GM19023 (cell line): ENCODE results near the gene KIF20A.
"Not testable (repeated sequence)": the region's sequence is repeated elsewhere in the genome, so short reads cannot be mapped to it uniquely, and the experiment has no call there.

Source experiments
- ATAC-seq: cut with Tn5 transposase; IDR thresholded peaks from one replicate; pipeline ENCODE4 v1.9.1; 2021; ENCODE audit warnings: mild to moderate bottlenecking, moderate library complexity; ENCODE audit not compliant: unreplicated experiment

Gene KIF20A

GRCh38 chr5:138178516-138179276 lies at the start of gene KIF20A, which contains the start of gene BRD8:
KIF20A (plus strand) TSS chr5:138179112; CDS start chr5:138179681, 569 bp downstream.
BRD8 (minus strand) TSS chr5:138178630; CDS start chr5:138178614, 16 bp downstream.
- ATAC-seq = peak; percentile 83

DNA sequence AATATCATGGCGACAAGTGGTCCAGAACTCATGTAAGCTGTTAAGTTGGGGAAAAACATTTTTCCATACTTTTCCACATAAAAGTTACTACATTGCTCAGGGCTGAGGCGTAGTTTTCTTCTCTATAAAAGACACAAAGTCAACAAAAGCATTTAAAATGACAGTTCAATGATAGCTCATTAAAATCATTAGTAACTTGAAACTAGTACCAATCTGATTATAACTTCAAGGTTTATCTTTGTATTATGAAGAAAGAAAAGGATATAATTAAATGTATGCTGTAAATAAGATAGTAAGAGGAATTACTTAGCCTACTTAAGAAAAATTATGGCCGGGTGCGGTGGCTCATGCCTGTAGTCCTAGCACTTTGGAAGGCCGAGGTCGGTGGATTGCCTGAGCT lies 49.6 kb upstream of the KIF20A start:
- no peak for ATAC-seq

DNA sequence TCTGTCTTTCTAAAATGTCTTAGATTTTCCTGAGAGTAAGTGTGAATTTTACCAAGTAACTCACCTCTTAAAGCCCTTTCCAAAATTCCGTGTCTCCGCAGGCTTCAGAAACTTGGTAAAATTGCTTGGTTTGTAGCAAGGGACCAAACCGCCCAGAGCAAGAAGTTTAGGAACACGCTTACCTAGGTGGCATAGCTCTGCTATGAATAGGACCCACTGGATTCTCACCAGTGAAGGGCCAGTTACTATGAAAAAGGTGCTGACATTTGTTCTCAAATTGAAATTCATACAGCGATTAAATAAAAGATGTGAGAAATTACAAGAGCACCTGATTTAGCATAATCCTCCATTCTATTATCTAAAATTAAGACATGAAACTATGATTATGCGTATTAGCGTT lies 46.4 kb upstream of the KIF20A start:
- no peak for ATAC-seq

DNA sequence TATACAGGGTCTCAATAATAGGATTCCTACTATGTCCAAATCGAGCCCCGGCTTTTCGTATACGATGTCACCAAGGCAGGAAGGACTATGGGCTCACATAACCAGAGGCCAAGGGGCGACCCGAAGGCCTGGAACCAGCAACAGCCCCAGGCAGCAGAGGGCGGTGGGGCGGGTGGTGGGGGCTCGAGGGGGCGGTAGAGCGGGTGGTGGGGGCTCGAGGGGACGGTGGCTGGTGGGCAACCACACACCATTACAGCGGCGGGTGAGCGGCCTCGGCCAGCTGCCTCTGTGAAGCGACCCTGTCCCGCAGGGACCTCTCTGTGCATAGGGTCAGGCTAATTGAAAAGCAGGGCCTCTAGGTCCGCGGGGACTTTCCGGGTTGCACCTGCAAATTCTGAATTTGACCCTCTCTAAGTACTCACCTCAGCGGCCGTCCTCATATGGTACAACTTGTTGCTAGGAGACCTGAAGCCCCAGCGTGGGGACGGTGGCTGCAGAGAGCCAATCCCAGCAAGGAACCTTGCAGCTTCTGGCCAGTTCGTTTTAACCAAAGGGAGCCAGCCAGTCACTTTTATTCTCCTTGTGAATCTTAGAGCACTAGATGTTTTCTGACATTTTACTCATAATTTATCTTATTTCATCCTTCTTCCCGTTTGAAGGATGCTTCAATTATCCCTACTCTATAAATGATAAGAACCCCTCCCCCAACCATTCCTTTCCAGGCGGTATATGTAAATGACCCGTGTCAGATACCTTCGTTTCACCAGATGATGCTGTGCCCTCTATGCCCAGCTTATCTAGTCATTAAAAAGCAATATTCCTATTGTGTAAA lies 39.7 kb upstream of the KIF20A start, which contains the start of gene NME5:
TSS of gene NME5 (minus strand) at position 480 of the 832 bp plus-strand sequence. CDS start 648 bp downstream, outside the sequence.
- ATAC-seq = no peak

- no peak for ATAC-seq
Observed at GRCh38 chr5:138139781-138140090, 39.2 kb upstream of the KIF20A start.

DNA sequence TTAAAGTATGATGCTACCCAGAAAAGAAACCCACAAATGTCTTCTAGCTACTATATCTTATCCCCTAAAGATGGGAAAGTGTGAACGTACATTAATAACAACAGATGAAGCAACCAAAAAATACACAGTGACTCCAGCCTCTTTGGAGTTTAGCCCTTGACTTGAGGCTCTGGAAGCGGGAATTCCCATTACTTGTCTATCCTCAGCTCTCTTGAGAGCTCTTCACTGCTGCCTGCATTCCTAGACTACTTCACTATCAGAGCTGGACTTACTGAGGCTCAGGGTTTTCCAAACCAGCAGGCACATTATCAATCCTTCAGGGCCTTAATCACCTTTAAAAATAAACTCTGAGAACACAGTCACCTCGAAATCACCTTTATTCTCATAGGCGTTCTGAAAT lies 38.6 kb upstream of the KIF20A start:
- no peak for ATAC-seq

DNA sequence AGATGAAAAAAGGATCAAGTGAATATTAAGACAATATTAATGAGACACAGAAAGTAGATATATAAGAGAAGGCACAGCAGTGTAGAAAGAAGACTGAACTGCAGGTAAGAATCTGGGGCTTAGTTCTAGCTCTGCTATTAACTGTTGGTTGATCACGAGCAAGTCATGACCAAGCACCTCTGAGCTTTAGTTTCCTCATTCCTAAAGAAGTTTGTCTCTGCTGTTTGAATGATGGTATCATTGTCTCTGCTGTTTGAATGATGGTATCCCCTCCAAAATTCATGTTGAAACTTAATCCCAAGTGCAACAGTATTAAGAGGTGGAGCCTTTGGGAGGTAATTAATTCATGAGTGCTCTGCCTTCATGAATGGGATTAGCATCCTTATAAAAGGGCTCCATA lies 37.2 kb upstream of the KIF20A start:
- no peak for ATAC-seq

- not testable (repeated sequence) for ATAC-seq
Observed at GRCh38 chr5:138143578-138143977, 35.3 kb upstream of the KIF20A start.

DNA sequence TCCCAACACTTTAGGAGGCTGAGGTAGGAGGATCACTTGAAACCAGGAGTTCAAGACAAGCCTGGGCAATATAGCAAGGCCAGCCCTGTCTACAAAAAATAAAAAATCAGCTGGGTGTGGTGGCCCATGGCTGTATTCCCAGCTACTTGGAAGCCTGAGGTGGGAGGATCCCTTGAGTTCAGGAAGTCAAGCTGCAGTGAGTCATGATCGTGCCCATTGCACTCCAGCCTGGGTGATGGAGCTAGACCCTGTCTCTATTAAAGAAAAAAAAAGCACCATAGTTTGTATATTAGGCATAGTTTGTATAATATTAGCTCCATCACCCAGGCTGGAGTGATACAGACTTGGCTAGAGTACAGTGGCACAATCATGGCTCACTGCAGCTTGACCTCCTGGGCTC lies 30.1 kb upstream of the KIF20A start:
- no peak for ATAC-seq

GRCh38 chr5:138149530-138149929 lies 29.4 kb upstream of the KIF20A start:
- ATAC-seq = no peak

DNA sequence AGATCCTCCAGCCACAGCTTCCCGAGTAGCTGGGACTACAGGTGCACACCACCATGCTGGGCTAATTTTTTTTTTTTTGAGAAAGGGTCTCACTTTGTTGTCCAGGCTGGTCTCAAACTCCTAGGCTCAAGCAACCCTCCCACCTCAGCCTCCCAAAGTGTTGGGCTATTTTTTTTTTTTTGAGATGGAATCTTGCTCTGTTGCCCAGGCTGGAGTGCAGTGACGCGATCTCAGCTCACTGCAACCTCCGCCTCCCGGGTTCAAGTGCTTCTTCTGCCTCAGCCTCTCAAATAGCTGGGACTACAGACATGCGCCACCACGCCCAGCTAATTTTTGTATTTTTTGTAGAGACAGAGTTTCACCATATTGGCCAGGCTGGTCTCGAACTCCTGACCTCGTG lies 22.9 kb upstream of the KIF20A start:
- ATAC-seq = not testable (repeated sequence)

- ATAC-seq = no peak
Observed at GRCh38 chr5:138157626-138158025, 21.3 kb upstream of the KIF20A start.

- no peak for ATAC-seq
Observed at GRCh38 chr5:138159666-138160065, 19.2 kb upstream of the KIF20A start.

DNA sequence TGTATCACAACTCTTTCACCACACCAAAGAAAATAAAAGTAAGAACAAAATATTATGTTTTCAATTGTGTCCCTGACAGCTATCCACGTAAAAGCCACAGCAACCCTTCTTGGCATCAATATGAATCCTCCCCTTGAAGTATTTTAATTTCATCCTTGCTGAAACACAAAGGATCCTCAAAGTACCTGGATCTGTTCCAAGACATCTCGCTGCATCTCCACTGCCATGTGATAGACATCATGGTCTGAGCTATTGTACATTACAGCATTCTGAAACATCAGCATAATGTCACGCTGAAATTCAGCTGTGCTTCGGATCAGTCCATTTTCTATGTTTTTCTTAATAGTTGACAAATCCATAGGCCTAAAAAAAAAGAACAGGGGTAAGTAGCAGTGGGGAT lies 18.2 kb upstream of the KIF20A start:
- ATAC-seq = no peak

GRCh38 chr5:138163721-138164120 lies 15.2 kb upstream of the KIF20A start:
- ATAC-seq = no peak

DNA sequence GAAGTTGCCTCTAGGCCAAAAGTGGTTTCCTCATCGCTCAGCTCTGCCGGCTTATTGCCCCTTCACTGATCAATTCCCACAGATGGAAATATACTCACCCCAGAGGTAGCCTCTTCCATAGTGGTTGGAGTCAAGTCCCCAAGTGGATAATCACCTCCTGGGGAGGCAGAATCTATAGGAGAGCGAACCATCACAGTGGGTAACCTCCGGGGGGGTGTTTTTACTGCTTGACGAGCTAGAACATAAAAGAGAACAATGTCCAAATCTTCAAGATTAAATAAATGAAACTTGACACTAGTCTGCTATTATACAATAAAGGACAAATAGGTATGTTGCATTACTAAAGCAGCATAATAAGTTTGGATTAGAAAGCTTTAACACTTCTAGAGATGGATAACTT lies 9.8 kb upstream of the KIF20A start:
- no peak for ATAC-seq

- no peak for ATAC-seq
Observed at GRCh38 chr5:138170299-138170698, 8.6 kb upstream of the KIF20A start.

DNA sequence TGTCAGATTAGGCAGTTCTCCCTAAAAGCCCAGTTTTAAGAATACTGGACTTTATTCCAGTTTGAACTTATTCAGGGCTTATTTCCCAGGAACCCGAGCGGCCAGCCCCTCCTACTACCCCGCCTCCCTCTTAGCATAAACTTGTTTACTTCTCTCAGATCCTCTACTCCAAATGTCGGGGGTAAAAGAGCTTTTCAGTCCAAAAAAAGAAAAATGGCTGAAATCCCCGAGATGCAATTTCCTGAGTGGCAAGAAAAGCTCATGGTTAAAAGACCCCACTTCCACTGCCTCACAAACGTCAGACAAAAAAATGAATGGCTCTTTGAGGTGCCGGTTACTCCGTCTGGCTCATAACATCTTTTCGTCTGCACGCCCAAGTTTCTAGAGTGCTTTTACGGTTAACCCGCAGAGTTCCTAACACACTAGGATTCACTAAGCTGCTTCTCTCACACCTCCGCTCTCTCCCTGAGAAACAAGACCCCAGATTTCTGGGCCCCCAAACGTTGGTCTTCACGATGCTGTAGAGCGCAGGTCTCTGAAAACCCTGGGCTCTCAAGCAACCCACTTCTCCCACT lies 884 bp upstream of the KIF20A start:
- ATAC-seq = no peak

- no peak for ATAC-seq
Observed at GRCh38 chr5:138179277-138179857, 455 bp downstream of the KIF20A start.

- ATAC-seq = no peak
Observed at GRCh38 chr5:138180183-138180782, 1.4 kb downstream of the KIF20A start.

DNA sequence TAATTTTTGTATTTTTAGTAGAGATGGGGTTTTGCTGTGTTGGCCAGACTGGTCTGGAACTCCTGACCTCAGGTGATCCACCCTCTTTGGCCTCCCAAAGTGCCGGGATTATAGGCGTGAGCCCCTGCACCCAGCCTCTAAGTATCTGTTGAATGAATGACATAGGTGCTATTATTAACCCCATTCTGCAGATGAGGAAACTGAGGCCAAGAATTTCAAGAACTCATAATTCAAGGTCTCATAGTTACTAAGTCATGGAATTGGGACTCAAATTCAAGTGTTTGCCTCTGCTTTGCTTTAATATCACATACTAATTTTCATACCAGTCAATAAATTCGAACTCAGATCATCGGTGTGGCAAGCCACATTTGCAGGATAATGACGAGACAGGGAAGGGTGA lies 1.9 kb downstream of the KIF20A start:
- no peak for ATAC-seq
